ENCODE measurements around the gene OVCH2. TPM values are rescaled to one million over a fixed set of nuclear protein-coding genes. Genes with fewer than 3 reads are reported as not detected.

The OVCH2 gene
- total and polyA plus RNA-seq, 2 experiments from 2014 or later: 0.42 to 1.3 TPM

DNA sequence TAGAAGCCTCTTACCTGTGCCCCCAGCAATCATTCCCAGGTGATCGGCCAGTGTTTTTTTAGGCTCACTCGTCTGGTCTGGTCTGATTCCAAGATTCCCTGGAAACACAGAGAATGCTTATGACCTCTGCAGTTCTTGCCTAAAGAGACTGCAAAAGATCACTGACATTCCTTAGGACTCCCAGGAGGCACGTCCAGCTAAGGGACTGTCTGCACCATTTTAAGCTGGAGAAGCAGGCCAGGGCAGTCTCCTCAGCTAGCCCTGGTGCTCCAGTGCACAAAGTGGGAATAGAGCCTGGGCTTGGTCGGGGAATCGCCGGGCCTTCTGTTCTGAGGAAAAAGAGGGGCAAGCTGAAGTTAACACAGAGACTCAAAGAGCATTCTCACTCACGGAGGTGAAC, 37.8 kb downstream of the OVCH2 start (continued):
- TF ChIP-seq, protein P1, sequence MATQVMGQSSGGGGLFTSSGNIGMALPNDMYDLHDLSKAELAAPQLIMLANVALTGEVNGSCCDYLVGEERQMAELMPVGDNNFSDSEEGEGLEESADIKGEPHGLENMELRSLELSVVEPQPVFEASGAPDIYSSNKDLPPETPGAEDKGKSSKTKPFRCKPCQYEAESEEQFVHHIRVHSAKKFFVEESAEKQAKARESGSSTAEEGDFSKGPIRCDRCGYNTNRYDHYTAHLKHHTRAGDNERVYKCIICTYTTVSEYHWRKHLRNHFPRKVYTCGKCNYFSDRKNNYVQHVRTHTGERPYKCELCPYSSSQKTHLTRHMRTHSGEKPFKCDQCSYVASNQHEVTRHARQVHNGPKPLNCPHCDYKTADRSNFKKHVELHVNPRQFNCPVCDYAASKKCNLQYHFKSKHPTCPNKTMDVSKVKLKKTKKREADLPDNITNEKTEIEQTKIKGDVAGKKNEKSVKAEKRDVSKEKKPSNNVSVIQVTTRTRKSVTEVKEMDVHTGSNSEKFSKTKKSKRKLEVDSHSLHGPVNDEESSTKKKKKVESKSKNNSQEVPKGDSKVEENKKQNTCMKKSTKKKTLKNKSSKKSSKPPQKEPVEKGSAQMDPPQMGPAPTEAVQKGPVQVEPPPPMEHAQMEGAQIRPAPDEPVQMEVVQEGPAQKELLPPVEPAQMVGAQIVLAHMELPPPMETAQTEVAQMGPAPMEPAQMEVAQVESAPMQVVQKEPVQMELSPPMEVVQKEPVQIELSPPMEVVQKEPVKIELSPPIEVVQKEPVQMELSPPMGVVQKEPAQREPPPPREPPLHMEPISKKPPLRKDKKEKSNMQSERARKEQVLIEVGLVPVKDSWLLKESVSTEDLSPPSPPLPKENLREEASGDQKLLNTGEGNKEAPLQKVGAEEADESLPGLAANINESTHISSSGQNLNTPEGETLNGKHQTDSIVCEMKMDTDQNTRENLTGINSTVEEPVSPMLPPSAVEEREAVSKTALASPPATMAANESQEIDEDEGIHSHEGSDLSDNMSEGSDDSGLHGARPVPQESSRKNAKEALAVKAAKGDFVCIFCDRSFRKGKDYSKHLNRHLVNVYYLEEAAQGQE (IDR thresholded peaks at IDR 0.05; ENCODE audit: unreplicated experiment): no peak
- TF ChIP-seq JUNB (IDR thresholded peaks at IDR 0.05; ENCODE audit: unreplicated experiment): no peak

DNA sequence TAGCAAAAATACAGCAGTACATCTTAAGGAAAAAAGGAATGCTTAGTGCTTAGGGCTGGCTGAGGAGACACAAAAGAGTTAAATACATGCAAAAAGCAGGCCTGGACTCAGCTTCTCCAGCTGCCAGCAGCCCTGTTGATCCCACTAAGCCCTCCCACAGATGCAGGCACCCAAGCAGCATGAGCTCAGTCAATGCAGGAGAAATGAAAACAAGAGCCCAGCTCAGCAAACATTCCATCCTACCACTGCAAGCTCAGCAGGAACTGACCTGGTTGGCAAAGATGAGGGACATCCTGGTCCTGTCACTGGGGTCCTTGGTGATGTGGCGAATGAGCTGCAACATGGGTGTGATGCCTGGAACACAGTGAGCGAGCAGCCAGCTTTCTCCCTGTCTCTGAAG, 38.8 kb downstream of the OVCH2 start:
- no peaks in the 10 kb centered on the region for H3K27me3 ChIP-seq (ENCODE audit: insufficient read depth)
- DNase-seq (ENCODE audit: low spot score) (no peak), ATAC-seq (peak; percentile 41)
- no peak overlapping the region for H3K27ac ChIP-seq (ENCODE audit: low read depth)
- no peaks in the 10 kb centered on the region for H3F3A ChIP-seq (replicated peaks; ENCODE audit: low read depth)
- no peak overlapping the region for H3K4me2 ChIP-seq
- TF ChIP-seq JUNB (IDR thresholded peaks at IDR 0.05; ENCODE audit: unreplicated experiment): no peak
- Mint-ChIP-seq H3K9me3 (peaks cover 23% of the 10 kb centered on the region), H3K4me3 (no peak overlapping the region), H3K27ac (no peak overlapping the region), H3K4me1 (peaks cover 13% of the 10 kb centered on the region), H3K36me3 (ENCODE audit: low read depth) (peaks cover 70% of the 10 kb centered on the region), H3K27me3 (ENCODE audit: insufficient read depth, low read depth, poor library complexity) (peaks cover 9% of the 10 kb centered on the region)
- no peaks in the 10 kb centered on the region for H4K20me1 ChIP-seq (replicated peaks; ENCODE audit: insufficient read depth)
- H3K36me3 ChIP-seq (ENCODE audit: insufficient read depth): peaks cover 20% of the 10 kb centered on the region
- H3K9me2 ChIP-seq (ENCODE audit: insufficient read depth): no peaks in the 10 kb centered on the region
- no peak overlapping the region for H3K4me3 ChIP-seq
- no peak overlapping the region for H2AFZ ChIP-seq
- H3K4me1 ChIP-seq (ENCODE audit: insufficient read depth): no peaks in the 10 kb centered on the region
- H3K79me2 ChIP-seq (replicated peaks; ENCODE audit: insufficient read depth): no peaks in the 10 kb centered on the region

DNA sequence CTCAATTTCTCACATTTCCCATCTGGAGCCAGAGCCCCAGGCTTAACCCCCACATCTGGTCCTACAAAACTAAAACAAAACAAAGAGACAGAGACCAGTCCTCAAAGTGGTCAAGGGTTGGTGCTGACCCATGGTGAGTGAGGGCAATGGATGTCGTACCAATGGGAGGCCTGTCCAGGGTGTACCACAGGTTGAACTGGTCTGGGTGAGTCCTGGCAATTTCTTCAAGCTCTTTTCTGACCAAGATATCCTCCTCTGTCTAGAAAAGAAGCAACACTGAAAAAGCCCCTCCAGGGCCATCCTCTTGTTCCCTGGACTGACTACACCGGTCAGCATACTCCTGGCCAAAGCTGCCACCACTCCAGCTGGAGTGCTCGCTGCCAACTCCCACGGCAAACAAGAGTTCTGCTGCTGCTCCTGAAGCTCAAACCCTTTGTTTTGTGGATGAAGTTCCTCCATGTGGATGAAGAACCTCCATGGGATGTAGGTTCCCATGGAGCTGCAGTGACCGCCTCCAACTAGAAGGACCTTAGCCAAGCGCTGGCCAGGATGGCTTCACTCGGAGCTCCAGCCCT, 39.9 kb downstream of the OVCH2 start:
- H3K9me2 ChIP-seq (ENCODE audit: insufficient read depth): no peaks in the 10 kb centered on the region
- H3K36me3 Mint-ChIP-seq (ENCODE audit: low read depth): peaks cover 75% of the 10 kb centered on the region
- no peak overlapping the region for H3K27ac ChIP-seq (ENCODE audit: low read depth)
- H3K4me1 ChIP-seq (ENCODE audit: insufficient read depth): no peaks in the 10 kb centered on the region
- DNase-seq (ENCODE audit: low spot score): no peak
- peaks cover 20% of the 10 kb centered on the region for H3K36me3 ChIP-seq (ENCODE audit: insufficient read depth)
- TF ChIP-seq CREB1 (CRISPR knock-in tag; IDR thresholded peaks at IDR 0.05; ENCODE audit: low read depth): no peak
- TF ChIP-seq, protein P2, sequence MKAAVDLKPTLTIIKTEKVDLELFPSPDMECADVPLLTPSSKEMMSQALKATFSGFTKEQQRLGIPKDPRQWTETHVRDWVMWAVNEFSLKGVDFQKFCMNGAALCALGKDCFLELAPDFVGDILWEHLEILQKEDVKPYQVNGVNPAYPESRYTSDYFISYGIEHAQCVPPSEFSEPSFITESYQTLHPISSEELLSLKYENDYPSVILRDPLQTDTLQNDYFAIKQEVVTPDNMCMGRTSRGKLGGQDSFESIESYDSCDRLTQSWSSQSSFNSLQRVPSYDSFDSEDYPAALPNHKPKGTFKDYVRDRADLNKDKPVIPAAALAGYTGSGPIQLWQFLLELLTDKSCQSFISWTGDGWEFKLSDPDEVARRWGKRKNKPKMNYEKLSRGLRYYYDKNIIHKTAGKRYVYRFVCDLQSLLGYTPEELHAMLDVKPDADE (IDR thresholded peaks at IDR 0.05): no peak
- no peak for TF ChIP-seq NANOG (IDR thresholded peaks at IDR 0.05; ENCODE audit: borderline replicate concordance)
- no peak for TF ChIP-seq EZH2phosphoT487 (IDR thresholded peaks at IDR 0.05; ENCODE audit: unreplicated experiment)
- TF ChIP-seq EZH2 (IDR thresholded peaks at IDR 0.05; ENCODE audit: low read depth, unreplicated experiment): no peak
- TF ChIP-seq, protein P1 (IDR thresholded peaks at IDR 0.05; ENCODE audit: unreplicated experiment): no peak
- TF ChIP-seq ZNF114 (CRISPR knock-in tag; IDR thresholded peaks at IDR 0.05): no peak
- TF ChIP-seq JUNB (IDR thresholded peaks at IDR 0.05; ENCODE audit: unreplicated experiment): no peak
- H3K27ac Mint-ChIP-seq: no peak overlapping the region
- H3K4me3 ChIP-seq: no peak overlapping the region
- H3K4me2 ChIP-seq: no peak overlapping the region
- no peaks in the 10 kb centered on the region for H3K27me3 ChIP-seq (ENCODE audit: insufficient read depth)
- H3K79me2 ChIP-seq (replicated peaks; ENCODE audit: insufficient read depth): no peaks in the 10 kb centered on the region
- H3K9me3 Mint-ChIP-seq: peaks cover 24% of the 10 kb centered on the region
- no peak overlapping the region for H2AFZ ChIP-seq
- H4K20me1 ChIP-seq (replicated peaks; ENCODE audit: insufficient read depth): no peaks in the 10 kb centered on the region
- H3F3A ChIP-seq (replicated peaks; ENCODE audit: low read depth): no peaks in the 10 kb centered on the region
- ATAC-seq: no peak
- no peak overlapping the region for H3K4me3 Mint-ChIP-seq
- peaks cover 9% of the 10 kb centered on the region for H3K4me1 Mint-ChIP-seq
- peaks cover 7% of the 10 kb centered on the region for H3K27me3 Mint-ChIP-seq (ENCODE audit: insufficient read depth, low read depth, poor library complexity)
